ENCODE measurements around the gene ZNF106.

Gene ZNF106

GRCh38 chr15:42403389-42403788 lies 87.6 kb downstream of the ZNF106 start:
- no peak overlapping the region for H4K5ac ChIP-seq (ENCODE audit: low read length)
- no peaks in the 10 kb centered on the region for H3K79me2 ChIP-seq (ENCODE audit: control insufficient read depth, insufficient read depth, low read length)
- no peak overlapping the region for H3K9ac ChIP-seq (ENCODE audit: low read length)
- no peak for DNase-seq
- no peak overlapping the region for H3K18ac ChIP-seq (ENCODE audit: low read length)
- H3K4me2 ChIP-seq (ENCODE audit: low read length), result no peak overlapping the region
- no peak overlapping the region for H2BK15ac ChIP-seq (replicated peaks; ENCODE audit: low read depth)
- no peaks in the 10 kb centered on the region for H3K36me3 ChIP-seq (ENCODE audit: control insufficient read depth, insufficient read depth, low read length)
- no peak overlapping the region for H3K56ac ChIP-seq (ENCODE audit: low read length)
- no peaks in the 10 kb centered on the region for H3K27me3 ChIP-seq (ENCODE audit: insufficient read depth, low read length, poor library complexity)
- no peak overlapping the region for H3K27ac ChIP-seq (ENCODE audit: low read depth, low read length)
- no peaks in the 10 kb centered on the region for H3K4me1 ChIP-seq (ENCODE audit: control insufficient read depth, low read depth, low read length)
- no peak overlapping the region for H2BK5ac ChIP-seq (ENCODE audit: low read length)
- WGBS (ENCODE audit: extremely low coverage, insufficient coverage, low lambda C conversion rate), result no CpG with 5 or more reads among the region's 7 CpGs
- no peak overlapping the region for H2AK5ac ChIP-seq (ENCODE audit: low read length)
- H2BK120ac ChIP-seq (ENCODE audit: low read depth, low read length), result no peak overlapping the region
- no peak overlapping the region for H3K4me3 ChIP-seq (ENCODE audit: low read length)
- H3K4ac ChIP-seq (ENCODE audit: low read depth, low read length), result no peak overlapping the region
- H3K79me1 ChIP-seq (ENCODE audit: low read length), result no peaks in the 10 kb centered on the region
- no peak overlapping the region for H3K23ac ChIP-seq (ENCODE audit: low read length)
- H4K8ac ChIP-seq (ENCODE audit: low read depth, low read length), result no peak overlapping the region

- H4K8ac ChIP-seq (ENCODE audit: low read depth, low read length), result no peak overlapping the region
- no CpG with 5 or more reads among the region's 15 CpGs for WGBS (ENCODE audit: extremely low coverage, insufficient coverage, low lambda C conversion rate)
These were observed 88.3 kb downstream of the ZNF106 start for GRCh38 chr15:42402455-42403205.

GRCh38 chr15:42401544-42402454 lies 89.1 kb downstream of the ZNF106 start:
- DNase-seq, result no peak
- H3K4me3 ChIP-seq (ENCODE audit: low read length), result no peak overlapping the region
- H4K5ac ChIP-seq (ENCODE audit: low read length), result no peak overlapping the region
- H3K23ac ChIP-seq (ENCODE audit: low read length), result no peak overlapping the region
- H2BK5ac ChIP-seq (ENCODE audit: low read length), result no peak overlapping the region
- H3K4me1 ChIP-seq (ENCODE audit: control insufficient read depth, low read depth, low read length), result no peaks in the 10 kb centered on the region
- H3K56ac ChIP-seq (ENCODE audit: low read length), result no peak overlapping the region
- no peak overlapping the region for H2BK15ac ChIP-seq (replicated peaks; ENCODE audit: low read depth)
- no peak overlapping the region for H2BK120ac ChIP-seq (ENCODE audit: low read depth, low read length)
- no peak overlapping the region for H2AK5ac ChIP-seq (ENCODE audit: low read length)
- no peaks in the 10 kb centered on the region for H3K79me1 ChIP-seq (ENCODE audit: low read length)
- no peaks in the 10 kb centered on the region for H3K36me3 ChIP-seq (ENCODE audit: control insufficient read depth, insufficient read depth, low read length)
- H3K4me2 ChIP-seq (ENCODE audit: low read length), result no peak overlapping the region
- no peak overlapping the region for H3K4ac ChIP-seq (ENCODE audit: low read depth, low read length)
- no peaks in the 10 kb centered on the region for H3K79me2 ChIP-seq (ENCODE audit: control insufficient read depth, insufficient read depth, low read length)
- H3K18ac ChIP-seq (ENCODE audit: low read length), result no peak overlapping the region
- no peak overlapping the region for H3K9ac ChIP-seq (ENCODE audit: low read length)
- no peaks in the 10 kb centered on the region for H3K27me3 ChIP-seq (ENCODE audit: insufficient read depth, low read length, poor library complexity)
- H3K27ac ChIP-seq (ENCODE audit: low read depth, low read length), result no peak overlapping the region
- no CpG with 5 or more reads among the region's 24 CpGs for WGBS (ENCODE audit: extremely low coverage, insufficient coverage, low lambda C conversion rate)
- no peak overlapping the region for H4K8ac ChIP-seq (ENCODE audit: low read depth, low read length)

More at GRCh38 chr15:42402455-42403205, 88.3 kb downstream of the ZNF106 start:
- Histone ChIP-seq H3K27me3 (ENCODE audit: insufficient read depth, low read length, poor library complexity) (no peaks in the 10 kb centered on the region), H3K36me3 (ENCODE audit: control insufficient read depth, insufficient read depth, low read length) (no peaks in the 10 kb centered on the region), H2BK120ac (ENCODE audit: low read depth, low read length) (no peak overlapping the region), H2AK5ac (ENCODE audit: low read length) (no peak overlapping the region), H3K9ac (ENCODE audit: low read length) (no peak overlapping the region), H3K4ac (ENCODE audit: low read depth, low read length) (no peak overlapping the region), H2BK5ac (ENCODE audit: low read length) (no peak overlapping the region), H4K5ac (ENCODE audit: low read length) (no peak overlapping the region), H3K18ac (ENCODE audit: low read length) (no peak overlapping the region), H3K79me2 (ENCODE audit: control insufficient read depth, insufficient read depth, low read length) (no peaks in the 10 kb centered on the region), H3K27ac (ENCODE audit: low read depth, low read length) (no peak overlapping the region), H3K4me3 (ENCODE audit: low read length) (no peak overlapping the region), H2BK15ac (replicated peaks; ENCODE audit: low read depth) (no peak overlapping the region), H3K79me1 (ENCODE audit: low read length) (no peaks in the 10 kb centered on the region), H3K23ac (ENCODE audit: low read length) (no peak overlapping the region), H3K56ac (ENCODE audit: low read length) (no peak overlapping the region), H3K4me1 (ENCODE audit: control insufficient read depth, low read depth, low read length) (no peaks in the 10 kb centered on the region), H3K4me2 (ENCODE audit: low read length) (no peak overlapping the region)
- no peak for DNase-seq

- Histone ChIP-seq H4K8ac (ENCODE audit: low read depth, low read length) (no peak overlapping the region), H3K18ac (ENCODE audit: low read length) (no peak overlapping the region), H3K79me2 (ENCODE audit: control insufficient read depth, insufficient read depth, low read length) (no peaks in the 10 kb centered on the region), H3K27me3 (ENCODE audit: insufficient read depth, low read length, poor library complexity) (no peaks in the 10 kb centered on the region), H3K36me3 (ENCODE audit: control insufficient read depth, insufficient read depth, low read length) (no peaks in the 10 kb centered on the region), H2BK120ac (ENCODE audit: low read depth, low read length) (no peak overlapping the region), H3K4me3 (ENCODE audit: low read length) (no peak overlapping the region), H3K4me1 (ENCODE audit: control insufficient read depth, low read depth, low read length) (no peaks in the 10 kb centered on the region), H2BK5ac (ENCODE audit: low read length) (no peak overlapping the region), H3K4ac (ENCODE audit: low read depth, low read length) (no peak overlapping the region), H3K23ac (ENCODE audit: low read length) (no peak overlapping the region), H3K56ac (ENCODE audit: low read length) (no peak overlapping the region), H3K79me1 (ENCODE audit: low read length) (no peaks in the 10 kb centered on the region), H2AK5ac (ENCODE audit: low read length) (no peak overlapping the region), H3K27ac (ENCODE audit: low read depth, low read length) (no peak overlapping the region), H4K5ac (ENCODE audit: low read length) (no peak overlapping the region), H2BK15ac (replicated peaks; ENCODE audit: low read depth) (no peak overlapping the region), H3K4me2 (ENCODE audit: low read length) (no peak overlapping the region), H3K9ac (ENCODE audit: low read length) (no peak overlapping the region)
- DNase-seq, result no peak
- no CpG with 5 or more reads among the region's 1 CpG for WGBS (ENCODE audit: extremely low coverage, insufficient coverage, low lambda C conversion rate)
These were observed 95.1 kb downstream of the ZNF106 start for GRCh38 chr15:42395838-42396237.

- H3K27me3 ChIP-seq (ENCODE audit: insufficient read depth, low read length, poor library complexity), result no peaks in the 10 kb centered on the region
- DNase-seq, result no peak
- no peak overlapping the region for H2BK5ac ChIP-seq (ENCODE audit: low read length)
- H3K4ac ChIP-seq (ENCODE audit: low read depth, low read length), result no peak overlapping the region
- no peak overlapping the region for H3K4me2 ChIP-seq (ENCODE audit: low read length)
- H3K36me3 ChIP-seq (ENCODE audit: control insufficient read depth, insufficient read depth, low read length), result no peaks in the 10 kb centered on the region
- H3K23ac ChIP-seq (ENCODE audit: low read length), result no peak overlapping the region
- no peaks in the 10 kb centered on the region for H3K79me2 ChIP-seq (ENCODE audit: control insufficient read depth, insufficient read depth, low read length)
- H3K27ac ChIP-seq (ENCODE audit: low read depth, low read length), result no peak overlapping the region
- WGBS (ENCODE audit: extremely low coverage, insufficient coverage, low lambda C conversion rate), result no CpG with 5 or more reads among the region's 13 CpGs
- H2BK15ac ChIP-seq (replicated peaks; ENCODE audit: low read depth), result no peak overlapping the region
- no peak overlapping the region for H4K8ac ChIP-seq (ENCODE audit: low read depth, low read length)
- H2AK5ac ChIP-seq (ENCODE audit: low read length), result no peak overlapping the region
- H2BK120ac ChIP-seq (ENCODE audit: low read depth, low read length), result no peak overlapping the region
- H3K18ac ChIP-seq (ENCODE audit: low read length), result no peak overlapping the region
- no peaks in the 10 kb centered on the region for H3K79me1 ChIP-seq (ENCODE audit: low read length)
- H3K9ac ChIP-seq (ENCODE audit: low read length), result no peak overlapping the region
- no peak overlapping the region for H3K56ac ChIP-seq (ENCODE audit: low read length)
- no peak overlapping the region for H4K5ac ChIP-seq (ENCODE audit: low read length)
- no peaks in the 10 kb centered on the region for H3K4me1 ChIP-seq (ENCODE audit: control insufficient read depth, low read depth, low read length)
- H3K4me3 ChIP-seq (ENCODE audit: low read length), result no peak overlapping the region
These were observed 96.8 kb downstream of the ZNF106 start for GRCh38 chr15:42394106-42394505.
